ENCODE data around the gene WWP2.

GRCh38 chr16:69754143-69754468, 8.0 kb upstream of the WWP2 start:
- TF ChIP-seq, protein P1, sequence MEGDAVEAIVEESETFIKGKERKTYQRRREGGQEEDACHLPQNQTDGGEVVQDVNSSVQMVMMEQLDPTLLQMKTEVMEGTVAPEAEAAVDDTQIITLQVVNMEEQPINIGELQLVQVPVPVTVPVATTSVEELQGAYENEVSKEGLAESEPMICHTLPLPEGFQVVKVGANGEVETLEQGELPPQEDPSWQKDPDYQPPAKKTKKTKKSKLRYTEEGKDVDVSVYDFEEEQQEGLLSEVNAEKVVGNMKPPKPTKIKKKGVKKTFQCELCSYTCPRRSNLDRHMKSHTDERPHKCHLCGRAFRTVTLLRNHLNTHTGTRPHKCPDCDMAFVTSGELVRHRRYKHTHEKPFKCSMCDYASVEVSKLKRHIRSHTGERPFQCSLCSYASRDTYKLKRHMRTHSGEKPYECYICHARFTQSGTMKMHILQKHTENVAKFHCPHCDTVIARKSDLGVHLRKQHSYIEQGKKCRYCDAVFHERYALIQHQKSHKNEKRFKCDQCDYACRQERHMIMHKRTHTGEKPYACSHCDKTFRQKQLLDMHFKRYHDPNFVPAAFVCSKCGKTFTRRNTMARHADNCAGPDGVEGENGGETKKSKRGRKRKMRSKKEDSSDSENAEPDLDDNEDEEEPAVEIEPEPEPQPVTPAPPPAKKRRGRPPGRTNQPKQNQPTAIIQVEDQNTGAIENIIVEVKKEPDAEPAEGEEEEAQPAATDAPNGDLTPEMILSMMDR (IDR thresholded peaks at IDR 0.05), result no peak
- no peak for TF ChIP-seq POLR2AphosphoS5 (IDR thresholded peaks at IDR 0.05; ENCODE audit: low read depth, low read length)
- TF ChIP-seq TCF7L2 (IDR thresholded peaks at IDR 0.05; ENCODE audit: low read depth, low read length), result no peak
